GM12878 (cell line): ENCODE results near the gene STARD3. TPM values are rescaled to one million over a fixed set of nuclear protein-coding genes. Genes with fewer than 3 reads are reported as not detected.

ENCODE experiments used
- ATF7 ChIP-seq: fragments of 450-650 bp; IDR thresholded peaks from 2 replicates; pipeline ENCODE4 v1.6.1; 2016; ENCODE audit warnings: low read depth, mild to moderate bottlenecking
- BCL11A ChIP-seq: IDR thresholded peaks from 2 replicates; pipeline ENCODE4 v1.6.1; 2011; ENCODE audit warnings: low read depth, low read length
- HDAC6 ChIP-seq: fragments of 200-600 bp; sonication (generic); IDR thresholded peaks from one replicate; pipeline ENCODE4 v1.8.0; 2017; ENCODE audit warnings: antibody characterized with exemption; ENCODE audit not compliant: unreplicated experiment
- LARP7 ChIP-seq: fragments of 450-650 bp; IDR thresholded peaks from 2 replicates; pipeline ENCODE4 v1.6.1; 2017; ENCODE audit warnings: mild to moderate bottlenecking
- NRF1 ChIP-seq: conservative IDR thresholded peaks from 2 replicates; pipeline ENCODE4 v1.6.1; 2011; ENCODE audit warnings: mild to moderate bottlenecking, low read depth, low read length, improper control_type of control experiment
- RB1 ChIP-seq: fragments of 450-650 bp; formaldehyde crosslinking; IDR thresholded peaks from 2 replicates; pipeline ENCODE4 v1.6.1; 2017; ENCODE audit warnings: mild to moderate bottlenecking, borderline replicate concordance
- RUNX3 ChIP-seq: IDR thresholded peaks from 2 replicates; pipeline ENCODE4 v1.6.1; 2012; ENCODE audit warnings: low read length, inconsistent platforms
- ZBED1 ChIP-seq: IDR thresholded peaks from 2 replicates; pipeline ENCODE4 v1.6.1; 2016; ENCODE audit warnings: borderline replicate concordance
- polyA plus RNA-seq, 11 experiments: library from polyadenylated mRNA; depleted of rRNA in 4 of 11; unstranded in 6 of 11; stranded (reverse) in 5 of 11; fragments of >200 nt; fragmentation: Nextera tagmentation in 4 of 11; fragmentation: Illumina TruSeq in 1 of 11; extraction: Ambion mirVana in 4 of 11; extraction: Trizol in 1 of 11; gene quantifications; 1 replicate in 1 of 11; 2 replicates in 10 of 11; pipeline versions ENCODE4 v1.2.1 to v1.2.3, GENCODE V29; 2011 to 2016; ENCODE audit warnings: inconsistent platforms in 2 of 11, missing spikeins in 2 of 11, low read depth in 1 of 11
- total RNA-seq, 4 experiments: library from RNA; depleted of rRNA in 3 of 4; stranded (reverse); fragments of >200 nt in 3 of 4; fragmentation: Illumina TruSeq in 1 of 4; extraction: Trizol in 1 of 4; gene quantifications; 2 replicates each; pipeline versions ENCODE4 v1.2.1 to v1.2.3, GENCODE V29; 2013 to 2021
- TF ChIP-seq, protein P1 (sequence below): fragments of 450-650 bp; formaldehyde crosslinking; IDR thresholded peaks from 2 replicates; pipeline ENCODE4 v1.5.0; 2022; ENCODE audit warnings: mild to moderate bottlenecking, missing genetic modification characterization
- TF ChIP-seq, protein P2 (sequence below): IDR thresholded peaks from 2 replicates; pipeline ENCODE4 v1.6.1; 2012; ENCODE audit warnings: low read depth, low read length, improper control_type of control experiment

The STARD3 gene
- total and polyA plus RNA-seq, 10 of the 15 experiments (the other 5 are each of a cell fraction or from before 2014, with no cell fraction given) = 0.08 to 62.7 (median 27.5) TPM

DNA sequence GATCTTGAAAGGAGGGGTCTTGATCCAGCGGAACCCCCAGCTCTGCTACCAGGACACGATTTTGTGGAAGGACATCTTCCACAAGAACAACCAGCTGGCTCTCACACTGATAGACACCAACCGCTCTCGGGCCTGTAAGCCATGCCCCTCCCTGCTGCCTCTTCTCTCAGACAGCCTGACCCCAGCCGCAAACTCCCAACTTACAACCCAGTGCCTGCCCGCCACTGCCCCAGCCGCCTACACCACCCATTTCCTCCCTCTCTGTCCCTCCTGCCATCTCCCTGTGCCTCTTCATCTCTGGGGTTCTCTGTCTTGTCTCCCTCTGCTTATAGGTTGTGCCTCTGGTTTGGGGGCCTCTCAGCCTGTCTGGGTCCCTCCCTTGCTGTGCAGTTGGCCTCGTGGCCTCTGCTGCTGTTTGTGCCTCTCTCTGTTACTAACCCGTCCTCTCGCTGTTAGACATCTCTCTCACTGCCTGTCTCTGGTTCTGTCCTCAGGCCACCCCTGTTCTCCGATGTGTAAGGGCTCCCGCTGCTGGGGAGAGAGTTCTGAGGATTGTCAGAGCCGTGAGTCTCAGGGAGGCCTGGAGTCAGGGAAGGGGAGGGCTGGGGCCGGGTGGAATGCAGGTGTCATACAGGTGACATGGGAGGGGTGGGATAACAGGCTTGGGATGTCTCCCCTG, 72.5 kb downstream of the STARD3 start (continued):
- TF ChIP-seq, protein P1, sequence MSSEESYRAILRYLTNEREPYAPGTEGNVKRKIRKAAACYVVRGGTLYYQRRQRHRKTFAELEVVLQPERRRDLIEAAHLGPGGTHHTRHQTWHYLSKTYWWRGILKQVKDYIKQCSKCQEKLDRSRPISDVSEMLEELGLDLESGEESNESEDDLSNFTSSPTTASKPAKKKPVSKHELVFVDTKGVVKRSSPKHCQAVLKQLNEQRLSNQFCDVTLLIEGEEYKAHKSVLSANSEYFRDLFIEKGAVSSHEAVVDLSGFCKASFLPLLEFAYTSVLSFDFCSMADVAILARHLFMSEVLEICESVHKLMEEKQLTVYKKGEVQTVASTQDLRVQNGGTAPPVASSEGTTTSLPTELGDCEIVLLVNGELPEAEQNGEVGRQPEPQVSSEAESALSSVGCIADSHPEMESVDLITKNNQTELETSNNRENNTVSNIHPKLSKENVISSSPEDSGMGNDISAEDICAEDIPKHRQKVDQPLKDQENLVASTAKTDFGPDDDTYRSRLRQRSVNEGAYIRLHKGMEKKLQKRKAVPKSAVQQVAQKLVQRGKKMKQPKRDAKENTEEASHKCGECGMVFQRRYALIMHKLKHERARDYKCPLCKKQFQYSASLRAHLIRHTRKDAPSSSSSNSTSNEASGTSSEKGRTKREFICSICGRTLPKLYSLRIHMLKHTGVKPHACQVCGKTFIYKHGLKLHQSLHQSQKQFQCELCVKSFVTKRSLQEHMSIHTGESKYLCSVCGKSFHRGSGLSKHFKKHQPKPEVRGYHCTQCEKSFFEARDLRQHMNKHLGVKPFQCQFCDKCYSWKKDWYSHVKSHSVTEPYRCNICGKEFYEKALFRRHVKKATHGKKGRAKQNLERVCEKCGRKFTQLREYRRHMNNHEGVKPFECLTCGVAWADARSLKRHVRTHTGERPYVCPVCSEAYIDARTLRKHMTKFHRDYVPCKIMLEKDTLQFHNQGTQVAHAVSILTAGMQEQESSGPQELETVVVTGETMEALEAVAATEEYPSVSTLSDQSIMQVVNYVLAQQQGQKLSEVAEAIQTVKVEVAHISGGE (CRISPR knock-in tag) = no peak
- TF ChIP-seq RB1 (no peak), BCL11A (no peak), LARP7 (no peak), NRF1 (no peak), ZBED1 (no peak), ATF7 (no peak), RUNX3 (no peak), HDAC6 (no peak)
- TF ChIP-seq, protein P2, sequence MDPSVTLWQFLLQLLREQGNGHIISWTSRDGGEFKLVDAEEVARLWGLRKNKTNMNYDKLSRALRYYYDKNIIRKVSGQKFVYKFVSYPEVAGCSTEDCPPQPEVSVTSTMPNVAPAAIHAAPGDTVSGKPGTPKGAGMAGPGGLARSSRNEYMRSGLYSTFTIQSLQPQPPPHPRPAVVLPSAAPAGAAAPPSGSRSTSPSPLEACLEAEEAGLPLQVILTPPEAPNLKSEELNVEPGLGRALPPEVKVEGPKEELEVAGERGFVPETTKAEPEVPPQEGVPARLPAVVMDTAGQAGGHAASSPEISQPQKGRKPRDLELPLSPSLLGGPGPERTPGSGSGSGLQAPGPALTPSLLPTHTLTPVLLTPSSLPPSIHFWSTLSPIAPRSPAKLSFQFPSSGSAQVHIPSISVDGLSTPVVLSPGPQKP = no peak
- TF ChIP-seq, all 136 proteins: peak for 0
